OCI-LY3 (cell line): ENCODE results near the gene PLXNB1.
"Not testable (repeated sequence)": the region's sequence is repeated elsewhere in the genome, so short reads cannot be mapped to it uniquely, and the experiment has no call there.

Experiments used
- H2AFZ ChIP-seq: fragments of 200-600, 300-600 bp; shearing (Covaris generic); 2 replicates; pipeline ENCODE4 v1.6.0; 2014; ENCODE audit warnings: antibody characterized with exemption, low read depth, low read length
- H3K27ac ChIP-seq: fragments of 200-600, 300-600 bp; sonication (generic); 2 replicates; pipeline ENCODE4 v1.5.1; 2014; ENCODE audit warnings: mild to moderate bottlenecking, low read length, moderate library complexity, mixed read lengths
- H3K27me3 ChIP-seq: fragments of 200-600, 300-600 bp; sonication (generic); 2 replicates; pipeline ENCODE4 v1.6.1; 2014; ENCODE audit warnings: low read depth, low read length, mixed read lengths
- H3K36me3 ChIP-seq: fragments of 200-600, 300-600 bp; sonication (generic); replicated peaks from 2 replicates; pipeline ENCODE3; 2014; ENCODE audit warnings: low read depth, low read length, mixed read lengths
- H3K4me1 ChIP-seq: fragments of 300-600, 200-600 bp; sonication (generic); 2 replicates; pipeline ENCODE4 v1.6.1; 2014; ENCODE audit warnings: low read length, mixed read lengths
- H3K4me2 ChIP-seq: fragments of 200-600, 300-600 bp; sonication (generic); 2 replicates; pipeline ENCODE4 v1.6.1; 2014; ENCODE audit warnings: low read length, mixed read lengths
- H3K4me3 ChIP-seq: fragments of 300-600, 200-600 bp; sonication (generic); 2 replicates; pipeline ENCODE4 v1.5.1; 2014; ENCODE audit warnings: antibody characterized with exemption, mild to moderate bottlenecking, low read length, moderate library complexity
- H3K79me2 ChIP-seq: fragments of 300-600, 200-600 bp; shearing (Covaris generic); 2 replicates; pipeline ENCODE4 v1.6.1; 2014; ENCODE audit warnings: mild to moderate bottlenecking, low read length, mixed read lengths
- H3K9ac ChIP-seq: fragments of 300-600, 200-600 bp; shearing (Covaris generic); 2 replicates; pipeline ENCODE4 v1.6.0; 2014; ENCODE audit warnings: mild to moderate bottlenecking, low read length, moderate library complexity
- H3K9me3 ChIP-seq: fragments of 200-600, 300-600 bp; shearing (Covaris generic); 2 replicates; pipeline ENCODE4 v1.6.1; 2014; ENCODE audit warnings: low read length, mixed read lengths; ENCODE audit not compliant: insufficient read depth
- H4K20me1 ChIP-seq: fragments of 200-600, 300-600 bp; sonication (generic); 2 replicates; pipeline ENCODE4 v1.6.1; 2016; ENCODE audit warnings: low read length, mixed read lengths; ENCODE audit not compliant: insufficient read depth
- CTCF ChIP-seq: fragments of 200-600, 300-600 bp; sonication (generic); IDR thresholded peaks from 2 replicates; pipeline ENCODE4 v1.5.1; 2014; ENCODE audit warnings: antibody characterized with exemption, low read length, low read depth
- EZH2phosphoT487 ChIP-seq: fragments of 200-600 bp; shearing (Covaris generic); IDR thresholded peaks from 2 replicates; pipeline ENCODE4 v1.6.1; 2018; ENCODE audit warnings: antibody characterized with exemption, mixed run types, low read depth

PLXNB1 gene

GRCh38 chr3:48476426-48477053, 46.7 kb upstream of the PLXNB1 start:
- no peak overlapping the region for H2AFZ ChIP-seq
- no peaks in the 10 kb centered on the region for H3K27me3 ChIP-seq
- H3K4me3 ChIP-seq, result no peak overlapping the region
- H3K9me3 ChIP-seq, result no peaks in the 10 kb centered on the region
- H3K27ac ChIP-seq, result no peak overlapping the region
- no peaks in the 10 kb centered on the region for H3K36me3 ChIP-seq
- no peaks in the 10 kb centered on the region for H4K20me1 ChIP-seq
- no peak overlapping the region for H3K4me2 ChIP-seq
- TF ChIP-seq EZH2phosphoT487, result no peak
- no peak for TF ChIP-seq CTCF
- H3K4me1 ChIP-seq, result peaks cover 19% of the 10 kb centered on the region
- no peak overlapping the region for H3K9ac ChIP-seq
- H3K79me2 ChIP-seq, result peaks cover 6% of the 10 kb centered on the region

GRCh38 chr3:48475188-48475587, 45.3 kb upstream of the PLXNB1 start:
- Histone ChIP-seq H2AFZ (no peak overlapping the region), H3K4me2 (no peak overlapping the region), H3K27ac (no peak overlapping the region), H3K79me2 (peaks cover 17% of the 10 kb centered on the region), H3K36me3 (no peaks in the 10 kb centered on the region), H3K9me3 (no peaks in the 10 kb centered on the region), H3K9ac (no peak overlapping the region), H3K27me3 (no peaks in the 10 kb centered on the region), H3K4me3 (no peak overlapping the region), H4K20me1 (no peaks in the 10 kb centered on the region), H3K4me1 (peaks cover 21% of the 10 kb centered on the region)
- no peak for TF ChIP-seq CTCF
- TF ChIP-seq EZH2phosphoT487, result no peak

GRCh38 chr3:48474619-48475018, 44.7 kb upstream of the PLXNB1 start:
- Histone ChIP-seq H3K79me2 (peaks cover 23% of the 10 kb centered on the region), H3K27me3 (no peaks in the 10 kb centered on the region), H2AFZ (no peak overlapping the region), H3K36me3 (peaks cover 4% of the 10 kb centered on the region), H3K9me3 (no peaks in the 10 kb centered on the region), H3K9ac (no peak overlapping the region), H3K4me3 (no peak overlapping the region), H3K4me2 (no peak overlapping the region), H4K20me1 (no peaks in the 10 kb centered on the region), H3K4me1 (peaks cover 21% of the 10 kb centered on the region), H3K27ac (no peak overlapping the region)
- TF ChIP-seq EZH2phosphoT487 (no peak), CTCF (no peak)

GRCh38 chr3:48474031-48474430, 44.1 kb upstream of the PLXNB1 start:
- peaks cover 29% of the 10 kb centered on the region for H3K79me2 ChIP-seq
- not testable (repeated sequence) for H3K4me3 ChIP-seq, H3K27me3 ChIP-seq, H2AFZ ChIP-seq, H4K20me1 ChIP-seq, H3K4me2 ChIP-seq, H3K9me3 ChIP-seq, H3K9ac ChIP-seq, H3K36me3 ChIP-seq, H3K27ac ChIP-seq
- H3K4me1 ChIP-seq, result peaks cover 21% of the 10 kb centered on the region
